IMR-90 (cell line): Measurements from ENCODE around the gene PCSK6.

Experiments used
- CTCF ChIP-seq: conservative IDR thresholded peaks from 2 replicates; pipeline ENCODE4 v1.5.1; 2012; ENCODE audit warnings: mild to moderate bottlenecking, low read depth, low read length, improper control_type of control experiment
- NFE2L2 ChIP-seq: fragments of 150-350 bp; IDR thresholded peaks from 2 replicates; pipeline ENCODE4 v1.6.1; 2016; ENCODE audit warnings: low read depth, mild to moderate bottlenecking, low read length
- POLR2A ChIP-seq: IDR thresholded peaks from 2 replicates; pipeline ENCODE4 v1.6.1; 2012; ENCODE audit warnings: mild to moderate bottlenecking, low read depth, low read length
- USF2 ChIP-seq: fragments of 150-350 bp; IDR thresholded peaks from 2 replicates; pipeline ENCODE4 v1.6.1; 2017; ENCODE audit warnings: mild to moderate bottlenecking, antibody characterized with exemption, low read length, low read depth

- TF ChIP-seq CTCF (no peak), NFE2L2 (no peak), POLR2A (no peak), USF2 (no peak)
Observed at GRCh38 chr15:101357333-101357732, 132.2 kb downstream of the PCSK6 start.
